Heart right ventricle (tissue), 16 donors: Measurements from ENCODE around the gene F13A1. TPM values are rescaled to one million over a fixed set of nuclear protein-coding genes. Genes with fewer than 3 reads are reported as not detected.

Experiments used
- ATAC-seq, 8 donors: fragments of 200-7000 bp; cut with Tn5 transposase; one replicate each; pipeline ENCODE4 v1.9.1; 2020; ENCODE audit warnings: mild to moderate bottlenecking in 8 of 8, moderate library complexity in 8 of 8, moderate number of reproducible peaks in 1 of 8
- DNase-seq, 2 donors: peaks; one replicate each; pipeline ENCODE4 v3.0.0-alpha.2; 2020
- H3K27ac ChIP-seq, 10 donors: fragments of 200-600 bp; sonication (generic) in 2 of 10; one replicate each; pipeline versions ENCODE4 v1.5.0 to v1.8.0; 2020 to 2022; ENCODE audit warnings: mild to moderate bottlenecking in 3 of 10
- H3K27me3 ChIP-seq, 7 donors: fragments of 200-600 bp; one replicate each; pipeline ENCODE4 v1.8.0; 2021 to 2022; ENCODE audit warnings: mild to moderate bottlenecking in 2 of 7
- H3K36me3 ChIP-seq, 9 donors: fragments of 200-600 bp; sonication (generic) in 1 of 9; one replicate each; pipeline versions ENCODE4 v1.5.0 to v1.8.0; 2020 to 2022; ENCODE audit warnings: mild to moderate bottlenecking in 2 of 9
- H3K4me1 ChIP-seq, 9 donors: fragments of 200-600 bp; sonication (generic) in 1 of 9; one replicate each; pipeline versions ENCODE4 v1.5.0 to v1.8.0; 2020 to 2022; ENCODE audit warnings: mild to moderate bottlenecking in 4 of 9
- H3K4me3 ChIP-seq, 10 donors: fragments of 200-600 bp; sonication (generic) in 2 of 10; one replicate each; pipeline versions ENCODE4 v1.5.0 to v1.8.0; 2020 to 2022; ENCODE audit warnings: mild to moderate bottlenecking in 7 of 10, moderate library complexity in 2 of 10
- H3K9me3 ChIP-seq, 11 donors: fragments of 200-600 bp in 10 of 11; sonication (generic) in 2 of 11; one replicate each; pipeline versions ENCODE4 v1.5.0 to v1.8.0; 2013 to 2022; ENCODE audit warnings: mild to moderate bottlenecking in 2 of 11, control low read depth in 1 of 11, moderate library complexity in 1 of 11
- WGBS, 2 donors: extraction: QIAGEN DNeasy Blood & Tissue Kit; methylation state at CpG; one replicate each; pipeline ENCODE4 v1.1.7; 2013; ENCODE audit warnings: inconsistent platforms in 1 of 2; 5-methylcytosine and 5-hydroxymethylcytosine counted together
- intact Hi-C, 10 donors: fragments of 100-400 bp; cut with DNase I; formaldehyde crosslinking; loops; one replicate each; pipeline versions ENCODE4 v1.11.1 to v1.14.2; 2022
- polyA plus RNA-seq, 2 donors: library from polyadenylated mRNA; stranded (reverse); fragments of 200-250 nt; gene quantifications; one replicate each; pipeline ENCODE4 v1.2.3, GENCODE V29; 2013
- total RNA-seq, 10 donors: library from RNA; stranded (reverse); fragmentation: NEBNext Ultra II Directional in 3 of 10; extraction: Animal tissue kit (Norgen Biotek cat#: 25700) in 3 of 10; gene quantifications; one replicate each; pipeline versions ENCODE4 v1.2.1 to v1.2.4, GENCODE V29; 2021 to 2023
- TF ChIP-seq, protein P1 (sequence below), 9 donors: fragments of 200-600 bp; sonication (generic) in 2 of 9; IDR thresholded peaks; one replicate each; pipeline versions ENCODE4 v1.5.0 to v1.8.0; 2021 to 2022; ENCODE audit warnings: antibody characterized with exemption in 9 of 9, mild to moderate bottlenecking in 5 of 9, moderate library complexity in 1 of 9
- donor health status: Arrhythmogenic right ventricular cardiomyopathy.
- donor health status: ischemic (EF 13 %, LVEDD 7.1; RV severe dilation, severe dysfunction).
- donor health status: healthy with polysubstance abuse.
- donor health status: DM: no; HTN: yes; CAD: no.
- donor health status: DM: no; HTN: no; CAD: no.
- donor health status: ischemic (EF 25% LVEDD 6.9; RV normal size, moderate dysfunction).
- donor health status: ischemic (EF 25% LVEDD 5.7; RV mildly dilated, moderate dysfunction).
- donor health status: healthy.
- donor health status: DM: yes; HTN: yes; CAD: no.
- donor health status: Ischemic cardiomyopathy.
- donor health status: ischemic (EF 35%, LVEDD 5.7; RV mildly dilated, moderate dysfunction).
- donor health status: nonischemic (EF 11% LVEDD 7.7; RV severe dilation, severe dysfunction).
- donor health status: DM: yes; HTN: yes; CAD: no.
- donor health status: PGD.
- donor health status: ischemic (EF 29% LVEDD 5.4; RV normal size, mild dysfunction).
- donor health status: nonischemic (EF 23%, LVEDD 6.1; RV moderate dilation, normal function).

The F13A1 gene
- total and polyA plus RNA-seq, 12 donors: 8.4 to 265 (median 22.8) TPM

DNA sequence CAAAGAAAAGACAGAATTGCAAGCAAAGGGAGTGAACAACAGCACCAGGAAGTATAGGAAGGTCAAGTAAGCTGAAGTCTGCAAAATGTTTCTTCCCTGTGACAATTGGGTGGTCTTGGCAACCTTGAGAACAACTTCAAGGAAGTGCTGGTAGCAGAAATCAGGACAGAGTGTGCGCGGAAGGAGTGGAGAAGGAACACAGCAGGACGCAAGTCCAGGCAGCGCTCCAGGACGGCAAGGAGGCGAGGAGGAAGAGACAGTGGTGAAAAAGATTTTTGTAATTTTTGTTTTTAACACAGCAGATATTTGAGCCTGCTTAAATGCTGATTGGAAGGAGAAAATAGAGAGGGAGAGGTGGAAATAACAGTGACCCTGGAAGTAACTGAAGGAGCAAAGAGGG is 141.7 kb downstream of the F13A1 start:
- Histone ChIP-seq H3K9me3 (no peaks in the 10 kb centered on the region), H3K4me1 (no peaks in the 10 kb centered on the region), H3K36me3 (peaks cover 0 to 23% (median 0%) of the 10 kb centered on the region in 9 donors), H3K27me3 (peaks cover 0 to 12% (median 5%) of the 10 kb centered on the region in 7 donors), H3K27ac (no peak overlapping the region), H3K4me3 (no peak overlapping the region)
- ATAC-seq: no peak
- intact Hi-C loops: no loop called here
- TF ChIP-seq, protein P1, sequence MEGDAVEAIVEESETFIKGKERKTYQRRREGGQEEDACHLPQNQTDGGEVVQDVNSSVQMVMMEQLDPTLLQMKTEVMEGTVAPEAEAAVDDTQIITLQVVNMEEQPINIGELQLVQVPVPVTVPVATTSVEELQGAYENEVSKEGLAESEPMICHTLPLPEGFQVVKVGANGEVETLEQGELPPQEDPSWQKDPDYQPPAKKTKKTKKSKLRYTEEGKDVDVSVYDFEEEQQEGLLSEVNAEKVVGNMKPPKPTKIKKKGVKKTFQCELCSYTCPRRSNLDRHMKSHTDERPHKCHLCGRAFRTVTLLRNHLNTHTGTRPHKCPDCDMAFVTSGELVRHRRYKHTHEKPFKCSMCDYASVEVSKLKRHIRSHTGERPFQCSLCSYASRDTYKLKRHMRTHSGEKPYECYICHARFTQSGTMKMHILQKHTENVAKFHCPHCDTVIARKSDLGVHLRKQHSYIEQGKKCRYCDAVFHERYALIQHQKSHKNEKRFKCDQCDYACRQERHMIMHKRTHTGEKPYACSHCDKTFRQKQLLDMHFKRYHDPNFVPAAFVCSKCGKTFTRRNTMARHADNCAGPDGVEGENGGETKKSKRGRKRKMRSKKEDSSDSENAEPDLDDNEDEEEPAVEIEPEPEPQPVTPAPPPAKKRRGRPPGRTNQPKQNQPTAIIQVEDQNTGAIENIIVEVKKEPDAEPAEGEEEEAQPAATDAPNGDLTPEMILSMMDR (IDR thresholded peaks at IDR 0.05): no peak
- no peak for DNase-seq
- whole genome bisulfite sequencing, 2 donors: 65 to 70% methylated on average over 6 of the region's 6 CpGs

DNA sequence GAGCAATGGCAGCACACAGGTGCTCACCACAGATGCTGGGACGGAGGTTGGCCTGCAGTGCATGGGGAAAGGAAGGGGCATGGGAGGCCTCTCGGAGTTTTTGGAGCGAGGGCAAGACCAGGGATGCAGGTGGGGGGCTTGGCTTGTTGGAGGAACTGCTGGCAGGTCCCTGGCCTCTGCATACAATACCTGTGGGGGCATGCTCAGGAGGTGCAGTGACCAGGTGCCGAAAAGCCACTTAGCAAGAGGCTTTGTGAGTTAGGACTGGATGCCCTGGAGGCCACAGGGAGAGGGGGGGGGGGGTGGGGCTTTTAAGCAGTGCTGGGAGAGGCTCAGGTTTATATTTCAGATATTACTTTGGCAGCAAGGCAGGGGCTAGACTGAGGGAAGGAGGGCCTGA is 142.7 kb downstream of the F13A1 start:
- no peak overlapping the region for H3K27ac ChIP-seq
- TF ChIP-seq, protein P1 (IDR thresholded peaks at IDR 0.05): no peak
- DNase-seq (no peak), ATAC-seq (no peak)
- WGBS, 2 donors: 81 to 86% methylated on average over 4 of the region's 4 CpGs
- H3K36me3 ChIP-seq: peaks cover 0 to 27% (median 0%) of the 10 kb centered on the region in 9 donors
- peaks cover 0 to 7% (median 5%) of the 10 kb centered on the region in 7 donors for H3K27me3 ChIP-seq
- H3K9me3 ChIP-seq: no peaks in the 10 kb centered on the region
- intact Hi-C loops: no loop called here
- no peak overlapping the region for H3K4me3 ChIP-seq
- H3K4me1 ChIP-seq: no peaks in the 10 kb centered on the region

DNA sequence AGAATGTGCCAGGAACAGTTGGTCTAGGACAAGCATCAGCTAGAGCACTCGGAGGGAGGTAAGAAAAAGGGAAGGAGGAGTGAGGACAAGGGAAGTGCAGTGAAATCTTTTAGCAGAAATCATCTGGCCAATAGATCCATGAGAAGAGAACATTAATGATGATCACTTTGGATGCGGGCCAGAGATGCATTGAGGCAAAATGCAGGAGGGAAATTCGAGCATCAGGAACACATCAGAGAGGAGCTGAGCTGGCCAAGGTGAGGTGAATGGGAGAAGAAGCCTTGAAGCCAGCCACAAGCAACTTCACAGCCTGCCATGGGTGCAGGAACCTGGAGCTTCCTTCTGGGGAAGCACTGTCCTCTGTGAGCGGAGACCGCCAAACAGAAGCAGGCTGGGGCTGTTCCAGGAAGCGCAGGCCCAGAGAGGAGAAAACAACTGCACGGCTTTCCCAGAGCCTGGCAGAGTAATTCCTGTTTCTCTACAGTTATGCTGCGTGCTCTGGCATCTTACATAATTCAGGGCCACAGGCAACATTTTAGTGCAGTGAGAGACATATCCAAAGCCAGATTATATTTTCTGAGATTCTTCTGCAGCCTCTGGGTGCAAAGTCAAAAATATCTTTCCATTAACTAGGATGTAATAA is 143.8 kb downstream of the F13A1 start:
- DNase-seq (no peak), ATAC-seq (no peak)
- Histone ChIP-seq H3K27ac (no peak overlapping the region), H3K36me3 (peaks cover 0 to 18% (median 0%) of the 10 kb centered on the region in 9 donors), H3K4me1 (no peaks in the 10 kb centered on the region), H3K9me3 (no peaks in the 10 kb centered on the region), H3K4me3 (no peak overlapping the region), H3K27me3 (peaks cover 0 to 7% (median 0%) of the 10 kb centered on the region in 7 donors)
- TF ChIP-seq, protein P1 (IDR thresholded peaks at IDR 0.05): no peak
- WGBS, 2 donors: 58 to 64% methylated on average over 8 of the region's 8 CpGs
- intact Hi-C loops: no loop called here

DNA sequence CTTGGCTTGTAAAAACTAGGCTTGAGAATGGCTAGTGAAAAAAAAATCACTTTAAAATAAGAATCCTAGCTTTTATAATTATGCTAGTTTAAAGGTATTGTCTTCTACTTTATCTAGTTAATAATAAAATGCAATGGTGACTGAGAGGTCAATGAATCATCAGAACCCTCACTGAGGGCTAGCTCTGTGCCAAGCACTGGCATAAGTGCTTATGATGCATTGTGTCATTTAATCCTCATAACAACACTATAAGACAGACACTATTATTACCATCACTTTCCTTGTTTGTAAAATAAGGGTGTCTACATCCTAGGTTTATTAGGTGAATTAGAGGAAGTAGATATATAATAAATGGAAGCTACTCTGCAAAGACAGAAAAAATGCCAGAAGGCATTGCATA is 144.3 kb downstream of the F13A1 start:
- Histone ChIP-seq H3K4me3 (no peak overlapping the region), H3K27me3 (peaks cover 0 to 7% (median 0%) of the 10 kb centered on the region in 7 donors), H3K4me1 (no peaks in the 10 kb centered on the region), H3K36me3 (peaks cover 0 to 18% (median 0%) of the 10 kb centered on the region in 9 donors), H3K9me3 (no peaks in the 10 kb centered on the region), H3K27ac (no peak overlapping the region)
- no peak for DNase-seq
- intact Hi-C loops: no loop called here
- TF ChIP-seq, protein P1 (IDR thresholded peaks at IDR 0.05): no peak
- no peak for ATAC-seq
